ENCODE measurements around the gene SERP2.
A peak's percentile ranks its signal among the peaks of the same experiment; 100 is the strongest.

SERP2 gene

GRCh38 chr13:44382635-44383145 lies 9.1 kb downstream of the SERP2 start:
- H3K27ac ChIP-seq = no peak overlapping the region
- TF ChIP-seq CTCF (conservative IDR thresholded peaks at IDR 0.05) = no peak

- TF ChIP-seq CTCF (conservative IDR thresholded peaks at IDR 0.05) = no peak
- no peak overlapping the region for H3K27ac ChIP-seq
Measured at GRCh38 chr13:44383945-44384344, 10.3 kb downstream of the SERP2 start.

DNA sequence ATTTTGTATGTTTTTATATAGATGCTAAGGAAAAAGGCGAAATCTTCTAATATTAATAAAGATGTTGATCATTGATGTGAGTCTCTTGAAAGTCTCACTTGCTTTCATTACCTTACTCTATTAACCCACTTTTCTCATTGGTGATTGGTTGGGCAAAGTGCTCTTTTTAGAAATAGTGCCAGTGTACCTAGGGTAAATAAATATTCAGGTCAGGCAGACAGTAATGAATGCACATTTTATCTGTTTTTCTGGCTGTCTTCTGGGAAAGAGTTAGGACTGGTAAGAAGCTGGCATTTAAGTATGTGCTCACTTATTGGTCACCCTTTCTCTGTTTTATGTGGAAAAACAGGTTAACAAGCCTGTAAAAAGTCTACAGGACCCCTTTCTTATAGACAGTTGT lies 11.2 kb downstream of the SERP2 start:
- TF ChIP-seq CTCF (conservative IDR thresholded peaks at IDR 0.05) = no peak
- no peak overlapping the region for H3K27ac ChIP-seq

GRCh38 chr13:44385401-44385800 lies 11.8 kb downstream of the SERP2 start:
- no peak overlapping the region for H3K27ac ChIP-seq
- no peak for TF ChIP-seq CTCF (conservative IDR thresholded peaks at IDR 0.05)

DNA sequence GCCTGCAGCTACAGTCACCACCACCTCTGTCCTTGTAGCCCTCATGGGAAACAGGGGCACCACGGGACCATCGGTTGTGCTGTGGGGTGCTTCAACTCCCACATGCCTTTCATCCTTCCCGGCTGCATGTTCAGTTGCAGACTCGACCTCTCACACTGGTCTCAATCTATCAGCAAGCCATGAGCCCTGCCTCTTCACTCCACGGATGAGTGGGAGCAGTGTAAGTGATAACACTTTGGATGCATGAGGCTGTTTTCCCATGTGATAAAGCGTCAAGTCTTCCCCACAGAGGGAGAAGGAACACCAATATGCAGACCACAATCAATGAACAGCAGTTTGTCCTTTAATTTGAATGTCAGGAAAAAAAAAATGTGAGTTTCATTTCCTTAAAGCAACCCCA lies 12.2 kb downstream of the SERP2 start:
- H3K27ac ChIP-seq = no peak overlapping the region
- no peak for TF ChIP-seq CTCF (conservative IDR thresholded peaks at IDR 0.05)

- H3K27ac ChIP-seq = no peak overlapping the region
- no peak for TF ChIP-seq CTCF (conservative IDR thresholded peaks at IDR 0.05)
Measured at GRCh38 chr13:44386913-44387556, 13.4 kb downstream of the SERP2 start.

GRCh38 chr13:44388427-44389059 lies 14.9 kb downstream of the SERP2 start:
- H3K27ac ChIP-seq = peak overlapping the region; percentile 52
- TF ChIP-seq CTCF (conservative IDR thresholded peaks at IDR 0.05) = no peak

Measured in VCaP (cell line).